GM19035 (cell line): ENCODE measurements around the gene RALB.

Experiments
- ATAC-seq: cut with Tn5 transposase; IDR thresholded peaks from one replicate; pipeline ENCODE4 v1.9.1; 2021; ENCODE audit not compliant: unreplicated experiment

RALB gene

GRCh38 chr2:120331903-120332302 is 79.3 kb downstream of the RALB start:
- ATAC-seq, result no peak

- no peak for ATAC-seq
Observed at GRCh38 chr2:120332384-120332783, 79.7 kb downstream of the RALB start.

GRCh38 chr2:120334068-120334467 is 81.4 kb downstream of the RALB start:
- no peak for ATAC-seq

- ATAC-seq, result no peak
Observed at GRCh38 chr2:120336749-120337148, 84.1 kb downstream of the RALB start.

GRCh38 chr2:120338015-120338414 is 85.4 kb downstream of the RALB start:
- ATAC-seq, result no peak

GRCh38 chr2:120341977-120342376 is 89.3 kb downstream of the RALB start:
- ATAC-seq, result no peak

- ATAC-seq, result no peak
Observed at GRCh38 chr2:120342446-120342845, 89.8 kb downstream of the RALB start.

- no peak for ATAC-seq
Observed at GRCh38 chr2:120343100-120343432, 90.4 kb downstream of the RALB start.

GRCh38 chr2:120343433-120344105 is 90.9 kb downstream of the RALB start:
- ATAC-seq, result no peak
